GM08714 (cell line): Measurements from ENCODE around the gene C16orf74.
A peak's percentile ranks its signal among the peaks of the same experiment; 100 is the strongest.

Source experiments
- H3K4me3 ChIP-seq: fragments of 200-500 bp; sonication (Bioruptor generic); 2 replicates; pipeline ENCODE4 v1.5.1; 2014; ENCODE audit warnings: mild to moderate bottlenecking, low read length, inconsistent platforms
- ZNF274 ChIP-seq: IDR thresholded peaks from 2 replicates; pipeline ENCODE4 v1.6.1; 2012; ENCODE audit warnings: mild to moderate bottlenecking, low read depth, low read length

C16orf74 gene

DNA sequence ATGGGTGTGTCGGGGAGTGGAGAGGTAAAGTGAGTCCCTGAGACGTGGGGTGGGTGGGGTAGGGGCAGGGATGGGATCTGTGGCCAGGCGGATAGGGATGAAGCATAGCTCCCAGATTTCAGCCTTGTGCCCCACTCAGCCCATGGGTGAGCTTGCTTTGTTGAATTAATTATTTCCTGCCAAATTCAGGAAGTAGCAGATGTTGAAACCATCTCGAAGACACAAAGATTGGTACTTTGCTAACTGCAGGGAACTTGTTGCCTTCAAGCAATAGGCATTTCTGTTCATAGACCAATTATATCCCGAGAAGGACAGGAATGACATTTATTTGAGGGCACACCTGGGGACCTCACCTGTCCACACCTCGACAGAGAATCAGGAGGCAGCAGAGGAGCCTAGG lies 11.0 kb upstream of the C16orf74 start:
- TF ChIP-seq ZNF274, result no peak
- no peak overlapping the region for H3K4me3 ChIP-seq

DNA sequence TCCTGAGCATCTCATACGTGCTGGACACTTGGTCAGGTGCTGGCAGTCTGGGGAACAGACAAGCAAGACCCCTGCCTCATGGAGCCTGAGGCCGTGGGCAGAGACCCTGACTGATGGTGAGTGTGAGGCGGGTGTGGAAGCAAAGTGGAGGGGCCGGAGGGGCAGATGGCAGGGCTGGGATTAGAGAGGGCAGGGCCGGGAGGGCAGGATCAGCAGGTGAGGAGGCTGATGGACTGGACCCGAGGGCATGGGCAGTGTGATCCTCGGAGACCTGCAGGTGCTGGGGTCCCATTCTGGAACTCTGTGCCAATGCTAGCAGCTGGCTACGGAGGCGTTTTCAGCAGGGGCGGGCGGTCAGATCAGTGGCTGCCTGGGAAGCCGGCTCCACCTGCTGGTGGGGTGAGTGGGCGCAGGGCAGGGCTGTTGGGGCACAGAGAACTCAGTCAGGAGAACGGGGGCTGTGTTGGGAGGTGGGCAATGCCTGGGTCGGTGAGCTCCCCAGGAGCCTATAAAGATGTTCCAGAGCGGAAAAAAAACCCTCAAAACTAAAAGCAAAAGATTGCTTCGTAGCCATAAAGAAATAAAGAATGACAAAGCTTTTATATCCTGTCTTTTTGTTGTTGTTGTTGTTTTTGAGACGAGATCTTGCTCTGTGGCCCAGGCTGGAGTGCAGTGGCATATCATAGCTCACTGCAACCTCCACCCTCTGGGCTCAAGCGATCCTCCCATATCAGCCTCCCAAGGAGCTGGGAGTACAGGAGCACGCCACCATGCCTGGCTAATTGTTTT lies 8.9 kb upstream of the C16orf74 start:
- no peak for TF ChIP-seq ZNF274
- no peak overlapping the region for H3K4me3 ChIP-seq

DNA sequence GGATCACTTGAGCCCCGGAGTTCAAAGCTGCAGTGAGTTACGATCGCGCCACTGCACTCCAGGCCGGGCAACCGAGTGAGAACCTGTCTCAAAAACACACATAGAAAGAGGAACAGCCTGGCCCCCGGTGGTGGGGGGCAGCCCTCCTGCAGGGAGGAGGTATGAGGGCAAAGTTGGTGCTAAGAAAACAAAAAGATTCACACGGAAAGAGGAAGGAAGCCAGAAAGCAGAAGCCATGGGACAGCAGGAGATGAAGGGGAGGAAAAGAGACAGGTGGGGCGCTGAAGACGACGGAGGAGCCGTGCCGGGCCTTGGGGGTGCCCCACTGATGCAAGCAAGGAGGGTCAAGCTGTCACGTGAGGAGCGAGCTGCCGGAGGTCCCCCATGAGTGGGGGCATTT lies 8.2 kb upstream of the C16orf74 start:
- no peak overlapping the region for H3K4me3 ChIP-seq
- TF ChIP-seq ZNF274, result no peak

DNA sequence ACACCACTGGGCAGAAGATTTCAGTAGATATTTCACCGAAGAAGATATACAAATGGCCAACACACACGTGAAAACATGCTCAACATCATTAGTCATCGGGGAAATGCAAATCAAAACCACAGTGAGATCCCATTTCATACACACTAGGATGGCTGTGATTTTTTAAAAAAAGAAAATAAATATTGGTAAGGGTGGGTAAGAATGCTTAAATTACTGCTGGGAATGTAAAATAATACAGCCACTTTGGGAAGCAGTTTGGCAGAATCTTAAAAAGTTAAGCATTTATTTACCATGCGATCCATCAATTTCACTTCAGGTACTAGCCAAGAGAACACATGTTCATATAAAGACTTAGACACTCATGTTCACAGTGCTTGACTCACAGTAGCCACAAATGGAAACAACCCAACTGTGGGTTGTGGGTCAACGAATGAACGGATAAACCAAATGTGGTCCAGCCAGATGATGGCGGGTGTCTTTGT lies 6.5 kb upstream of the C16orf74 start:
- no peak for TF ChIP-seq ZNF274
- H3K4me3 ChIP-seq, result no peak overlapping the region

DNA sequence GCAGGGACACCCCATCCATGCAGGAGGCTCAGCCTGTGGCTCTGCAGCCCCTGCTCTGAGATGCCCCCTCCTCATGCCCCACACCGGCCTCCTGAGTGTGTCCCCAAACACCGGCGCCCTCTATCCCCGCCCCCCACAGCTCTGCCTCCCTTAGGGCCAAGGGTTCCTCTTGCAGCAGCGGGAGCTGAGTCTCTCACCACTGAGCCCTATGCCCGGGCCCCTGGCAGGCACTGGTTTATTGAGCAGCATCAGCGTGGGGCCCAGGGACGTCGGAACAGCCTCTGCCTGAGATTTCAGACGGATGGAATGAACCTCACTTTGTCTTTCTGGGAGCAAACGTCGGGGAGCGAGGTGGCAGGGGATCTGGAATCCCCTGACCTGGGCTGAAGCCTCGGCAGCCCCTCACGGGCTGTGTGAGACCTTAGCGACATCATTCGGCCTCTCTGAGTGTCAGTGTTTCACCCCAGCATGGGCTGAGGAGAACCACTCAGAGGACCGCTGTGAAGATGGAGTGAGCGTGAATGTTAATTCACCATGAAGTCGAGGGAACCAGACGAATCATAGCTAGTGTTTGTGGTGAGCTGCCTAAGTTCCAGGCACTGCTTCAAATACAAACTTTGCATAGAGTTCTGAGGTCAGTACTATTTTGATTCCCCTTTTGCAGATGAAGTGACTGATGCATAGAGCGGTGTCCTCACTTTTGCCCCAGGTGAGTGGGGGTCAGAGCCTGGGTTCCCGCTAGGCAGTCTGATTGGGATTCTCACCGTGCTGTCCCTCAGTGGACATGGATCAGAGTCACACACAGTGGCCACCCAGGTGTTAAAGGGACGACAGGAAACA lies 5.3 kb upstream of the C16orf74 start:
- TF ChIP-seq ZNF274, result no peak
- H3K4me3 ChIP-seq, result peak overlapping the region; percentile 14; the same call in 1 of the 2 replicates

DNA sequence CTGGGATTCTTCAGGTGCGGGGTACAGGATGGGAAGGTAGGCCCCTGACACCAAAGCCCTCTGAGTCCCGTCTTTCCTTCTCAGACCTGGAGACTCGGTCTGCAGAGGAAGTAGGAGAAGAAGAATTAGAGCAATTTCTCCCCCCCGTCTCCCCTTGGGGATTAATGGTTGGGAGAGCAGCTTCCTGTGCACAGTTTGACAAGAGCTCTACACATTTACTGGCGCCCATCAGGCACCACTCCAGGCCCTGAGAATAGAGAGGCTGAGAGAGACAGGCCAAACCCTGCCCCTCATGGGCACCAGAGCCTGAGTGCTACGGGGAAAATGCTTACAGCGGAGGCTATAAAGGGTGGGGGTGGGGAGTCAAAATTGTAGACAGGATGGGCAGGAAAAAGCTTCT lies 3.5 kb upstream of the C16orf74 start:
- H3K4me3 ChIP-seq, result no peak overlapping the region
- TF ChIP-seq ZNF274, result no peak

DNA sequence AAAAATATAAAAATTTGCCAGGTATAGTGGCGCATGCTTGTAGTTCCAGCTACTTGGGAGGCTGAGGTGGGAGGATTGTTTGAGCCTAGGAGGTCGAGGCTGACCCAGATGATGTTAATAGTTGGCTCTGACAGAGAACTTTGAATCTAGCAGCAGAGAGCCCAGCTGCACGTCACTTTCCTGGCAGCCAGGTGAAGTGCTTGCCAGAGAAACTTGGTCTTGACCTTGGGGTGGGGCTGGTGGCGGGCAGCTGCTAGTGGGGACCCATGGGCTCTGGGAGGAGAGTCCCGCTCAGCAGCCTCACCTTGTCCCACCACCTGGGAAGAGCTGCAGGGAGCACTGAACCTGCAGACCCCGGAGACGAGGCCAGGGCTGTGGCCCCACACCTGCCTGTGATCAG lies 3.1 kb upstream of the C16orf74 start:
- H3K4me3 ChIP-seq, result no peak overlapping the region
- TF ChIP-seq ZNF274, result no peak

DNA sequence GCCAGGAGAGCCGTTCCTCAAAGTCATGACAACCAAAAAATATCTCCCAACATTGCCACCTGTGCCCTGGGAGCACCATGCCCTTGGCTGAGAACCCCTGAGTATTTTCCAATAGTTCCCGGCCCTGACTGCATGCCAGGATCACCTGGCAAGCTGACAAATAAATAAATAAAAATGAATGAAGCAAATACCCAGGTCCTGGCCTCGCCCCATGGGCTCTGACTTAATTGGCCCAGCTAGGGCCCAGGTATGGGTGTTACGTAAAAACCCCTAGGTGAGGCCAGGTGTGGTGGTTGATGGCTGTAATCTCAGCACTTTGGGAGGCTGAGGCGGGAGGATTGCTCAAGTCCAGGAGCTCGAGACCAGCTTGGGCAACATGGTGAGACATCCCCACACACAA lies 2.7 kb upstream of the C16orf74 start:
- H3K4me3 ChIP-seq, result no peak overlapping the region
- no peak for TF ChIP-seq ZNF274

DNA sequence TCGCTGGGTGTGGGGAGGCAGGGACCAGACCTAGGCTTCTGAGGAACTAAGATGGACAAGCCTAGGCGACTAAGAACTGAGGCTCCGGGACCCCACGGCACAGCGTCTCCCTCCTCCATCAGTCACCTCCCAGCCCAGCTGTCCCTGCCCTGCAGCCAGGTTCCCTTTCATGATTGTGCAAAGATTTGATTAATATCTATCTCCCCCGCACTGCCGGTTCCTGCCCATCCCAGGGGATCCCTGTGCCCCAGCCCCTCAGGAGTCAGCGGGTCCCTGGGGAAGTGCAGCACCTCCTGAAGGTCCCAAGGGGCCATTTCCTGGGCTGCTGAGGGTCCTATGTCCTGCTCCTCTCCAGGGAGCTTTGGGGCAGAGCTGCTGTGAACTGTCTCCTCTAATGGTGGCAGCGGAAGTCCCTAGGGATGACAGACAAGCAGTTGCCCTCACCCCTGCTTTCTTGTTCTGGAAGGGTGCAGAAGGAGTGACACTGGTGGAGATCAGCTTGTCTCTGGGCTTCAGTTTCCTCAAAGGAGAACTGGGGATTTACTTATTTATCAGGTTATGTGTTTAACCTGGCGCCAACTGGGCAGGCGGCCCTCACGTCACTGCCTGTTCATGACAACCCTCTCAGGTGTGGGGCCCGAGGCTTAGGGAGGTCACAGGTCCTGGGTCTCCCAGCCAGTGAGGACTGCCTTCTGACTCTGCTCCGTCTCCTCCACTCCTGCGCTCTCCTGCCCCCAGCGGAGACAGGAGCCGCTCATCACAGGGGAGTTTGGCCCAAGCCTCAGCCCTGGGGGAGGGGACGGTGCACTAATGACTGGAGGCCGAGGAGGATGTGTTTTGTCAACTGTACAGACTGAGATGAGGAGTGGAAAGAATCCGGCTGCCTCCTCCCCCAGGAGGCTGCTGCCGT lies 1.9 kb upstream of the C16orf74 start:
- no peak for TF ChIP-seq ZNF274
- H3K4me3 ChIP-seq, result no peak overlapping the region

DNA sequence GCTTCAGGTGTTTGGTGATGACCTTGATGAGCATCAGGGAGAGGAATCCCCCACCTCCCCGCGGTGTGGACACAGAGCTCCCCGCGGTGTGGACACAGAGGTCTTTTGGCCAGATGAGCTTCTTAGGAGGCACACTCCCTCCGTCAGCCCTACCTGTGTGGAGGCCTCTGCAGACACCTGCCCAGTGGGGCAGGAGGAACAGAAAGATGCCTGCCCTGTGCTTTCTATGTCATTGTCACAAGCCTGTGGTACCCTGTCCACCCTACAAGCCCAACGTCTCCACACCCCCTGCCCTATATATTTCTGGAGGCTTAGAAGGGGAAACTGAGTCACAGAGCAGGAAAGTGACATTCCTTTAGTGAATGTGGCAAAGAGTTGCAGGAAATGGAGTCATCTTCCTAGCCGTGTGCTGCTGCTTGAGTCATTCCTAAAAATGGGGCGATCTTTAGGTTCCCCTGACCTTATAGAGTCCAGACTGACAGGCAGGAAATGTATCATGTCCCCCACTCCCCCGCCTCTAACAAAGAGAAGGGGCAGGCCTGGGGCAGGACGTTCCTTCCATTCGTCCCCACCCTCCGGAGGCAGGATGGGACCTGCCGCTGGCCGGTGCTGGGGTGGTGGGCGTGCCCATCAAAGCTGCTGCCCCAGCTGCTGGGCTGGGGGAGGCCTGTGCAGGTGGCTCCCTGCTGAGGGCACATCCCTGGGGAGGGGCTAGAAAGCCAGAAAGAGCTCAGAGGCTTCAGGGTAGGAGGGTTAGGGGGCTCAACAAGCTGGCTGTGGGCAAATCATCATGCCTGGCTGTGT lies 1.0 kb upstream of the C16orf74 start:
- H3K4me3 ChIP-seq, result no peak overlapping the region
- TF ChIP-seq ZNF274, result no peak

DNA sequence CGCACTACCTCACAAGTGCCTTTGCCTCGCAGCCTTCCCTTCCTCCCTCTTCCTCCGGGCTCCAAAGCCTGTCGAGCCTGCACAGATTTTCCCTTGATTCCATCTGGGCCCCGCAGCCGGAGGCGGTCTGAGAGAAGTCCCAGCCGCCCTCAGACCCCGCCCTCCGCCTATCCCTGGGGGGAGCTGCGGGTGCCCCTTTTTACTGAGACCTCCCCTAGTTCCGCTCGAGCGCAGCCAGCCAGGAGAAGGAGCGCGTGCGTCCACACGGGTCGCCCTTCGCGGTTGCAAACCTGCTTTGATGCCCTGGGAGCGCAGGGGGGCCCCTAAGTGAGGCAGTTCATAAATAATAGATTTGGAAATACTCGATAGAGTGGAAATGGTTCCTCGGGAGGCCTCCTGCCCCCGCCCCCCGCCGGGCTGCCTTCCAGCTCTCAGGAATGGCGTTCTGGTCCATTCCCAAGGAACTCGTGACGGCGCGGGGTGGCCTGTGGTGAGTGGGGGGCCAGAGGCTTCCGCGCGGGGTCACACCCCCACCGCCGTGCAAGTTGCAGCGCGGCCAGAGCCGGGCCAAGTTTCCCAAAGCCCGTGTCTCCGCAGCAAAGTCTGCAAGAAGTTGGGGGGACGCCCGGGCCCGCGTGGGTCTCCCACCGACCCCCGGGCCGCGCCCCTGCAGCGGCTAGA lies 610 bp downstream of the C16orf74 start:
- H3K4me3 ChIP-seq, result peak overlapping the region; percentile 56; the same call in 1 of the 2 replicates
- no peak for TF ChIP-seq ZNF274

DNA sequence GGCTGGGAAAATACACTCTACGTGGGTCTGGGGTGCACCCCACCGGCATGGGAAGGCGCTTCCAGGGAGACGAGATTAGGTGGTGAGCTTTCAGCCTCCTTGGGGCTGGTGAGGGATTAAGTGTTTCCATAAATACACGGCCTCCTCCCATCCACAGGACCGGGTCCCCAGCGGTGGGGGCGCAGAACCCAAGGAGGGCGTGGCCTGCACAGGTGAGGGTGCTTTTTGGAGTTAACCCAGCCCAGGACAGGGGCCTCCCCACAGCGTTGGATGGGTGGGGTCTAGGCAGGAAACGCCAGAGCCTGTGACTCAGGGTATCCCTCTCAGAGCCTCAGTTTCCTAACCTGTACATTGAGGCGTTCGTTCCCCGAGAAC lies 1.1 kb downstream of the C16orf74 start:
- no peak for TF ChIP-seq ZNF274
- peak overlapping the region; percentile 56; the same call in 1 of the 2 replicates for H3K4me3 ChIP-seq

DNA sequence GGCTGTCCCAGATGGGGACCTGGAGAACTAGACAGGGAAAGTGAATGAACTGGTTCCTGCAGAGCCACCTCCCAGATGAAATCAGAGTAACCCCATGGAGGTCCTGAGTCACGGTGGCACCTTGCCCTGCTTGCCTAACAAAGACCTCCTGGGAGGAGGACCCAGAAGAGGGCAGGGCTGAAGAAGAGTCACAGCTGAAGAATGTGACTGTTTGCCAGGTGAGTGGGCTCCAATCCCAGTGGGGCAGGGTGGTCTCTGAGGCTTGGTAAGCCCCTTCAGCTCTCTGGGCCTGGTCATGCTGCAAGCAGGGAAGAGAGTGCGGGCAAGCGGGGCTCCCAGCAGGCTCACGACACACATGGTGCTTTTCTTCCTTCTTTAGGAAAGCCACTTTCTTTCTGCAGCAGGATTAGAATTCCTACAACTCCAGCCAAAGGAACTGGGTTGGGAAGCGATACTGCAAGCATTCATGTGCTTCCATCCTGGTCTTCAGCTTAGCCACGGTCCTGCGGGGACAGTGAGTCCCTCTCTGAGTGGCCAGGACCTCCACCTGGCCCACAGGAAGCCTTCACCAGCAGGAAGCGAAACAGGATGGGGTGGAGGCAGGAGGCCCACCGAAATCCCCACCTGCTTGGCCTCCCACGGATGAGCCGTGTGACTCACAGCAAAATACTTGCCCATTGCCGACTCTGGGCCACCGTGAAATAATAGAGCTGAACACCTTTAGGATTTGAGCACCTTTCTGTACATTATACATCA lies 4.3 kb downstream of the C16orf74 start:
- no peak for TF ChIP-seq ZNF274
- H3K4me3 ChIP-seq, result no peak overlapping the region
